GM23338 (cell line): ENCODE results near the gene EXOSC3. TPM values are rescaled to one million over a fixed set of nuclear protein-coding genes. Genes with fewer than 3 reads are reported as not detected.
"Not testable (repeated sequence)": the region's sequence is repeated elsewhere in the genome, so short reads cannot be mapped to it uniquely, and the experiment has no call there.

Experiments used
- ATAC-seq: fragments of 200-7000 bp; cut with Tn5 transposase; 3 replicates; pipeline ENCODE4 v1.9.1; 2020
- DNase-seq: peaks from one replicate; pipeline ENCODE4 v3.0.0-alpha.2; 2015; ENCODE audit warnings: low spot score
- H2AFZ ChIP-seq: fragments of 200-600 bp; sonication (generic); 2 replicates; pipeline ENCODE4 v1.8.0; 2016; ENCODE audit warnings: antibody characterized with exemption, mild to moderate bottlenecking, moderate library complexity
- H3F3A ChIP-seq: fragments of 200-600 bp; sonication (generic); replicated peaks from 2 replicates; pipeline ENCODE4 v1.8.0; 2017; ENCODE audit warnings: antibody characterized with exemption, mixed run types, low read depth
- H3K27ac ChIP-seq: fragments of 200-600 bp; sonication (generic); 2 replicates; pipeline ENCODE4 v1.6.1; 2016; ENCODE audit warnings: low read depth
- H3K27me3 ChIP-seq: fragments of 200-600 bp; sonication (generic); 2 replicates; pipeline ENCODE4 v1.8.0; 2016; ENCODE audit warnings: mild to moderate bottlenecking, mixed run types, moderate library complexity; ENCODE audit not compliant: insufficient read depth
- H3K36me3 ChIP-seq: fragments of 200-600 bp; sonication (generic); 2 replicates; pipeline ENCODE4 v1.8.0; 2016; ENCODE audit warnings: mild to moderate bottlenecking; ENCODE audit not compliant: insufficient read depth
- H3K4me1 ChIP-seq: fragments of 200-600 bp; sonication (generic); 2 replicates; pipeline ENCODE4 v1.8.0; 2016; ENCODE audit warnings: mild to moderate bottlenecking, moderate library complexity; ENCODE audit not compliant: insufficient read depth
- H3K4me2 ChIP-seq: fragments of 200-600 bp; sonication (generic); 2 replicates; pipeline ENCODE4 v1.7.1; 2017; ENCODE audit warnings: mixed run types
- H3K4me3 ChIP-seq: fragments of 200-600 bp; sonication (generic); 2 replicates; pipeline ENCODE4 v1.6.1; 2016; ENCODE audit warnings: mixed run types
- H3K79me2 ChIP-seq: fragments of 200-600 bp; sonication (generic); replicated peaks from 2 replicates; pipeline ENCODE4 v1.8.0; 2017; ENCODE audit warnings: mild to moderate bottlenecking; ENCODE audit not compliant: insufficient read depth
- H3K9me2 ChIP-seq: fragments of 200-600 bp; sonication (generic); 2 replicates; pipeline ENCODE4 v1.8.0; 2017; ENCODE audit not compliant: insufficient read depth
- H4K20me1 ChIP-seq: fragments of 200-600 bp; sonication (generic); replicated peaks from 2 replicates; pipeline ENCODE4 v1.8.0; 2017; ENCODE audit warnings: mild to moderate bottlenecking; ENCODE audit not compliant: insufficient read depth
- H3K27ac Mint-ChIP-seq: 2 replicates; pipeline ENCODE4 v1.8.0; 2020; ENCODE audit warnings: inconsistent platforms, mild to moderate bottlenecking, moderate library complexity, mixed read lengths
- H3K27me3 Mint-ChIP-seq: 3 replicates; pipeline ENCODE4 v1.8.0; 2022; ENCODE audit warnings: low read depth, mild to moderate bottlenecking, moderate library complexity, mixed read lengths, inconsistent platforms; ENCODE audit not compliant: insufficient read depth, poor library complexity
- H3K36me3 Mint-ChIP-seq: 3 replicates; pipeline ENCODE4 v1.8.0; 2021; ENCODE audit warnings: low read depth, mild to moderate bottlenecking, inconsistent platforms, moderate library complexity, mixed read lengths
- H3K4me1 Mint-ChIP-seq: 3 replicates; pipeline ENCODE4 v1.8.0; 2020; ENCODE audit warnings: mild to moderate bottlenecking, inconsistent platforms, mixed read lengths
- H3K4me3 Mint-ChIP-seq: 3 replicates; pipeline ENCODE4 v1.8.0; 2021; ENCODE audit warnings: moderate library complexity, mild to moderate bottlenecking, inconsistent platforms, mixed read lengths
- H3K9me3 Mint-ChIP-seq: 3 replicates; pipeline ENCODE4 v1.8.0; 2020; ENCODE audit warnings: moderate library complexity, mild to moderate bottlenecking, inconsistent platforms, mixed read lengths
- JUNB ChIP-seq: IDR thresholded peaks from one replicate; pipeline ENCODE4 v1.6.1; 2016; ENCODE audit warnings: antibody characterized with exemption; ENCODE audit not compliant: unreplicated experiment
- REST ChIP-seq: IDR thresholded peaks from one replicate; pipeline ENCODE4 v1.6.1; 2018; ENCODE audit warnings: antibody characterized with exemption; ENCODE audit not compliant: unreplicated experiment
- ZNF114 ChIP-seq: fragments of 250-450 bp; sonication (Bioruptor Pico); IDR thresholded peaks from 2 replicates; pipeline ENCODE4 v1.5.0; 2020; ENCODE audit warnings: mild to moderate bottlenecking, moderate library complexity
- polyA plus RNA-seq: library from polyadenylated mRNA; unstranded; fragments of >200 nt; fragmentation: Nextera tagmentation; extraction: Ambion mirVana; gene quantifications from 2 replicates; pipeline ENCODE4 v1.2.1, GENCODE V29; 2016
- total RNA-seq: library from RNA; depleted of rRNA; stranded (reverse); fragments of >200 nt; shearing (Covaris generic); gene quantifications from 2 replicates; pipeline ENCODE4 v1.2.3, GENCODE V29; 2014

EXOSC3 gene
- total and polyA plus RNA-seq, 2 experiments from 2014 or later: 62.3 to 149 TPM

GRCh38 chr9:37784616-37785483, at the start of gene EXOSC3 (continued):
- no peak for TF ChIP-seq JUNB

- Mint-ChIP-seq H3K36me3 (peaks cover 15% of the 10 kb centered on the region), H3K4me1 (no peaks in the 10 kb centered on the region), H3K27me3 (peaks cover 3% of the 10 kb centered on the region), H3K27ac (no peak overlapping the region), H3K4me3 (no peak overlapping the region), H3K9me3 (no peaks in the 10 kb centered on the region)
- Histone ChIP-seq H3K36me3 (peaks cover 3% of the 10 kb centered on the region; the same call in 1 of the 2 replicates), H3K9me2 (no peaks in the 10 kb centered on the region), H3K79me2 (no peaks in the 10 kb centered on the region), H2AFZ (no peak overlapping the region), H4K20me1 (peaks cover 4% of the 10 kb centered on the region), H3K4me3 (no peak overlapping the region), H3K27ac (no peak overlapping the region), H3K4me1 (no peaks in the 10 kb centered on the region), H3K4me2 (no peak overlapping the region), H3F3A (no peaks in the 10 kb centered on the region), H3K27me3 (no peaks in the 10 kb centered on the region)
- TF ChIP-seq ZNF114 (CRISPR knock-in tag): no peak
- no peak for ATAC-seq
- no peak for DNase-seq
Observed at GRCh38 chr9:37827483-37828165, 42.8 kb upstream of the EXOSC3 start.

GRCh38 chr9:37825174-37825573, 40.3 kb upstream of the EXOSC3 start:
- H4K20me1 ChIP-seq, H3K4me1 ChIP-seq, H3K27ac ChIP-seq, H3K9me3 Mint-ChIP-seq, H2AFZ ChIP-seq, DNase-seq, H3K27me3 Mint-ChIP-seq, H3K4me3 Mint-ChIP-seq, H3K4me2 ChIP-seq, H3K4me1 Mint-ChIP-seq, H3K9me2 ChIP-seq, H3K36me3 ChIP-seq, ATAC-seq, H3K27me3 ChIP-seq, H3F3A ChIP-seq, H3K4me3 ChIP-seq, H3K27ac Mint-ChIP-seq, H3K79me2 ChIP-seq: not testable (repeated sequence)
- peaks cover 28% of the 10 kb centered on the region for H3K36me3 Mint-ChIP-seq

- DNase-seq: no peak
- Mint-ChIP-seq H3K9me3 (no peaks in the 10 kb centered on the region), H3K27me3 (no peaks in the 10 kb centered on the region), H3K36me3 (peaks cover 22% of the 10 kb centered on the region), H3K27ac (no peak overlapping the region), H3K4me3 (no peak overlapping the region), H3K4me1 (no peaks in the 10 kb centered on the region)
- no peaks in the 10 kb centered on the region for H3K27me3 ChIP-seq
- H3K27ac ChIP-seq: no peak overlapping the region
- ATAC-seq: no peak
- H3K36me3 ChIP-seq: peaks cover 2% of the 10 kb centered on the region; the same call in 1 of the 2 replicates
- H3K79me2 ChIP-seq: 0 out of 2 replicates have a peak, but pooled peaks cover 3% of the 10 kb centered on the region
- H3K9me2 ChIP-seq: no peaks in the 10 kb centered on the region
- H4K20me1 ChIP-seq: 0 out of 2 replicates have a peak, but pooled peaks cover under 1% of the 10 kb centered on the region
- H3F3A ChIP-seq: no peaks in the 10 kb centered on the region
- H3K4me1 ChIP-seq: no peaks in the 10 kb centered on the region
- no peak overlapping the region for H3K4me3 ChIP-seq
- H3K4me2 ChIP-seq: no peak overlapping the region
- H2AFZ ChIP-seq: no peak overlapping the region
- no peak for TF ChIP-seq REST
- no peak for TF ChIP-seq JUNB
Observed at GRCh38 chr9:37820142-37820541, 35.3 kb upstream of the EXOSC3 start.
